ENCODE measurements around the gene FGFR1OP2. TPM values are rescaled to one million over a fixed set of nuclear protein-coding genes. Genes with fewer than 3 reads are reported as not detected.

Gene FGFR1OP2
- total RNA-seq, 1 donor: 52.5 TPM

- TF ChIP-seq CTCF (IDR thresholded peaks at IDR 0.05; ENCODE audit: insufficient read depth, low read length): no peak
- DNase-seq (ENCODE audit: low read depth): no peak
- H3K4me3 ChIP-seq (ENCODE audit: low read depth, low read length): no peak overlapping the region
These were observed 44.6 kb downstream of the FGFR1OP2 start for GRCh38 chr12:26982866-26983265.

- no peak for TF ChIP-seq CTCF (IDR thresholded peaks at IDR 0.05; ENCODE audit: insufficient read depth, low read length)
These were observed 49.6 kb downstream of the FGFR1OP2 start for GRCh38 chr12:26987634-26988424.

GRCh38 chr12:26988703-26989102 is 50.4 kb downstream of the FGFR1OP2 start:
- H3K4me3 ChIP-seq (ENCODE audit: low read depth, low read length): no peak overlapping the region
- TF ChIP-seq CTCF (IDR thresholded peaks at IDR 0.05; ENCODE audit: insufficient read depth, low read length): no peak
- DNase-seq (ENCODE audit: low read depth): no peak

More at GRCh38 chr12:26987634-26988424, 49.6 kb downstream of the FGFR1OP2 start:
- no peak for DNase-seq (ENCODE audit: low read depth)
- H3K4me3 ChIP-seq (ENCODE audit: low read depth, low read length): no peak overlapping the region

- H3K4me3 ChIP-seq (ENCODE audit: low read depth, low read length): no peak overlapping the region
- DNase-seq (ENCODE audit: low read depth): no peak
- no peak for TF ChIP-seq CTCF (IDR thresholded peaks at IDR 0.05; ENCODE audit: insufficient read depth, low read length)
These were observed 51.6 kb downstream of the FGFR1OP2 start for GRCh38 chr12:26989873-26990272.

GRCh38 chr12:26991826-26992225 is 53.6 kb downstream of the FGFR1OP2 start:
- DNase-seq (ENCODE audit: low read depth): no peak
- TF ChIP-seq CTCF (IDR thresholded peaks at IDR 0.05; ENCODE audit: insufficient read depth, low read length): no peak
- no peak overlapping the region for H3K4me3 ChIP-seq (ENCODE audit: low read depth, low read length)

GRCh38 chr12:26994109-26994508 is 55.8 kb downstream of the FGFR1OP2 start:
- no peak for TF ChIP-seq CTCF (IDR thresholded peaks at IDR 0.05; ENCODE audit: insufficient read depth, low read length)
- H3K4me3 ChIP-seq (ENCODE audit: low read depth, low read length): no peak overlapping the region
- DNase-seq (ENCODE audit: low read depth): no peak

Data from fibroblast of the aortic adventitia (primary cell).